ENCODE data around the gene NR1H4.

DNA sequence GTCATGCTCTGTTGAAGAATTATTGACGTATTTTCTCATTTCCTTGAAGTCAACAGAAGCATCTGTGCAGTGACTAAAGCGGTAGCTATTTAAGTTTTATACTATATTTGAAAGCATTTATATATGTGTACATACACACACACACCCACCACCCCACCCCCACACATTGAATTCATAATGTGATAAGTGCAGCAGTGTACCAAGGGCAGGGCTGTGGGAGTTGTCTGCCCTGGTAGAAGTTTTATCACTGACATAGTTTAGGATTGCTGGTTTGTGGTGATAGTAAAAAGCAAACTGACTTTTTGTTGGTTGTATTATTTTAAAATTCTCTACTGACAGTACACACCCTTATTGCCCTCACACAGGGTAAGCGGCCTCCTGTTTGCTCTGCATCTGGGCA is 138.9 kb downstream of the NR1H4 start:
- TF ChIP-seq, protein P1, sequence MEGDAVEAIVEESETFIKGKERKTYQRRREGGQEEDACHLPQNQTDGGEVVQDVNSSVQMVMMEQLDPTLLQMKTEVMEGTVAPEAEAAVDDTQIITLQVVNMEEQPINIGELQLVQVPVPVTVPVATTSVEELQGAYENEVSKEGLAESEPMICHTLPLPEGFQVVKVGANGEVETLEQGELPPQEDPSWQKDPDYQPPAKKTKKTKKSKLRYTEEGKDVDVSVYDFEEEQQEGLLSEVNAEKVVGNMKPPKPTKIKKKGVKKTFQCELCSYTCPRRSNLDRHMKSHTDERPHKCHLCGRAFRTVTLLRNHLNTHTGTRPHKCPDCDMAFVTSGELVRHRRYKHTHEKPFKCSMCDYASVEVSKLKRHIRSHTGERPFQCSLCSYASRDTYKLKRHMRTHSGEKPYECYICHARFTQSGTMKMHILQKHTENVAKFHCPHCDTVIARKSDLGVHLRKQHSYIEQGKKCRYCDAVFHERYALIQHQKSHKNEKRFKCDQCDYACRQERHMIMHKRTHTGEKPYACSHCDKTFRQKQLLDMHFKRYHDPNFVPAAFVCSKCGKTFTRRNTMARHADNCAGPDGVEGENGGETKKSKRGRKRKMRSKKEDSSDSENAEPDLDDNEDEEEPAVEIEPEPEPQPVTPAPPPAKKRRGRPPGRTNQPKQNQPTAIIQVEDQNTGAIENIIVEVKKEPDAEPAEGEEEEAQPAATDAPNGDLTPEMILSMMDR (IDR thresholded peaks at IDR 0.05; ENCODE audit: low read length) = no peak
- TF ChIP-seq EZH2phosphoT487 (IDR thresholded peaks at IDR 0.05; ENCODE audit: low read length) = no peak
